Body of pancreas (tissue), 4 donors: ENCODE measurements around the gene ARHGEF17.

Experiments used
- POLR2A ChIP-seq, 3 donors: fragments of 450-650 bp; IDR thresholded peaks; one replicate each; pipeline ENCODE4 v1.6.1; 2016; ENCODE audit warnings: antibody characterized with exemption in 3 of 3, mild to moderate bottlenecking in 2 of 3
- TF ChIP-seq, protein P1 (sequence below), 7 experiments: fragments of 450-650 bp in 4 of 7; fragments of 200-600 bp in 3 of 7; sonication (generic) in 3 of 7; IDR thresholded peaks; one replicate each; pipeline ENCODE4 v1.5.1; 2016 to 2019; ENCODE audit warnings: antibody characterized with exemption in 7 of 7

DNA sequence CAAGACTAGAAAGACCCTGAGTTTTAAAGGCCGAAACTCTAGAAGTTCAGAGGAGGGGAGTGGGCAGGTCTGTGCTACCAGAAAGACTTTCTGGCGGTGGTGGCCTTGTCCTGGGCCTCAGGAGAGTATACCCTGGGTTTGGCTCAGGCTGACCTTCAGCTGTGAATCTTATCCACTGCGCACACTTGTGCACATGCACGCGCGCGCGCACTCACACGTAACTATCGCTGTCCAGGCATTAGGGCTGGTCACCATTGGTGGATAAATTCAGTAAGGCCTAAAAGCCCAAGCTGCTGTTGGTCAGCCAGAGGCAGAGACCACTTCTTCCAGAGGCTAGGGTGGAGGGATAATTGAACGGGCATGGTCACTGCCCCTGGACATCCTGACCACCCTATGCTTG, 25.1 kb downstream of the ARHGEF17 start:
- TF ChIP-seq, protein P1, sequence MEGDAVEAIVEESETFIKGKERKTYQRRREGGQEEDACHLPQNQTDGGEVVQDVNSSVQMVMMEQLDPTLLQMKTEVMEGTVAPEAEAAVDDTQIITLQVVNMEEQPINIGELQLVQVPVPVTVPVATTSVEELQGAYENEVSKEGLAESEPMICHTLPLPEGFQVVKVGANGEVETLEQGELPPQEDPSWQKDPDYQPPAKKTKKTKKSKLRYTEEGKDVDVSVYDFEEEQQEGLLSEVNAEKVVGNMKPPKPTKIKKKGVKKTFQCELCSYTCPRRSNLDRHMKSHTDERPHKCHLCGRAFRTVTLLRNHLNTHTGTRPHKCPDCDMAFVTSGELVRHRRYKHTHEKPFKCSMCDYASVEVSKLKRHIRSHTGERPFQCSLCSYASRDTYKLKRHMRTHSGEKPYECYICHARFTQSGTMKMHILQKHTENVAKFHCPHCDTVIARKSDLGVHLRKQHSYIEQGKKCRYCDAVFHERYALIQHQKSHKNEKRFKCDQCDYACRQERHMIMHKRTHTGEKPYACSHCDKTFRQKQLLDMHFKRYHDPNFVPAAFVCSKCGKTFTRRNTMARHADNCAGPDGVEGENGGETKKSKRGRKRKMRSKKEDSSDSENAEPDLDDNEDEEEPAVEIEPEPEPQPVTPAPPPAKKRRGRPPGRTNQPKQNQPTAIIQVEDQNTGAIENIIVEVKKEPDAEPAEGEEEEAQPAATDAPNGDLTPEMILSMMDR (IDR thresholded peaks at IDR 0.05): no peak
- TF ChIP-seq POLR2A (IDR thresholded peaks at IDR 0.05): no peak
